Smooth muscle cell (in vitro differentiated cells): ENCODE measurements around the gene CD244. TPM values are rescaled to one million over a fixed set of nuclear protein-coding genes. Genes with fewer than 3 reads are reported as not detected.

ENCODE experiments used
- DNase-seq: peaks from one replicate; lab custom pipeline; 2025; ENCODE audit not compliant: unreplicated experiment; lab: John Stamatoyannopoulos, UW
- H2AFZ ChIP-seq: fragments of 200-600 bp; sonication (generic); 2 replicates; pipeline ENCODE4 v1.6.0; 2016; ENCODE audit warnings: antibody characterized with exemption, low read depth, mild to moderate bottlenecking
- H3F3A ChIP-seq: fragments of 200-600 bp; sonication (generic); 2 replicates; pipeline ENCODE4 v1.6.0; 2017; ENCODE audit warnings: antibody characterized with exemption, low read depth
- H3K27ac ChIP-seq: fragments of 200-600 bp; sonication (generic); 2 replicates; pipeline ENCODE4 v1.5.1; 2016; ENCODE audit warnings: low read depth, mild to moderate bottlenecking
- H3K27me3 ChIP-seq: fragments of 200-600 bp; sonication (generic); 2 replicates; pipeline ENCODE4 v1.6.1; 2016; ENCODE audit warnings: low read depth, mild to moderate bottlenecking
- H3K36me3 ChIP-seq: fragments of 200-600 bp; sonication (generic); 2 replicates; pipeline ENCODE4 v1.5.1; 2016; ENCODE audit warnings: low read depth
- H3K4me1 ChIP-seq: fragments of 200-600 bp; sonication (generic); 2 replicates; pipeline ENCODE4 v1.5.1; 2016; ENCODE audit warnings: low read depth
- H3K4me2 ChIP-seq: fragments of 200-600 bp; sonication (generic); 2 replicates; pipeline ENCODE4 v1.6.0; 2016; ENCODE audit warnings: mild to moderate bottlenecking
- H3K4me3 ChIP-seq: fragments of 200-600 bp; sonication (generic); 2 replicates; pipeline ENCODE4 v1.5.1; 2016; ENCODE audit warnings: mild to moderate bottlenecking
- H3K79me2 ChIP-seq: fragments of 200-600 bp; sonication (generic); 2 replicates; pipeline ENCODE4 v1.6.0; 2016; ENCODE audit warnings: low read depth, mild to moderate bottlenecking
- H3K9ac ChIP-seq: fragments of 200-600 bp; sonication (generic); 2 replicates; pipeline ENCODE4 v1.6.0; 2016; ENCODE audit warnings: low read depth
- H3K9me3 ChIP-seq: fragments of 200-600 bp; sonication (generic); replicated peaks from 2 replicates; pipeline ENCODE4 v1.5.1; 2016; ENCODE audit warnings: low read depth
- H4K20me1 ChIP-seq: fragments of 200-600 bp; sonication (generic); 2 replicates; pipeline ENCODE4 v1.6.0; 2016; ENCODE audit warnings: low read depth
- CTCF ChIP-seq: fragments of 200-600 bp; sonication (generic); IDR thresholded peaks from 2 replicates; pipeline ENCODE4 v1.5.1; 2017; ENCODE audit warnings: borderline replicate concordance, mild to moderate bottlenecking, antibody characterized with exemption; ENCODE audit not compliant: insufficient read depth, poor library complexity, severe bottlenecking
- WGBS: methylation state at CpG from one replicate; pipeline ENCODE4 v1.1.7; 2016; ENCODE audit warnings: low lambda C conversion rate; 5-methylcytosine and 5-hydroxymethylcytosine counted together
- polyA plus RNA-seq: library from polyadenylated mRNA; unstranded; fragments of >200 nt; fragmentation: Nextera tagmentation; extraction: Ambion mirVana; gene quantifications from 2 replicates; pipeline ENCODE4 v1.2.1, GENCODE V29; 2016
- total RNA-seq: library from RNA; depleted of rRNA; stranded (reverse); fragments of >200 nt; gene quantifications from 2 replicates; pipeline ENCODE4 v1.2.3, GENCODE V29; 2014

Gene CD244
- total and polyA plus RNA-seq, 2 experiments from 2014 or later, result 0.99 TPM; not detected in 1

GRCh38 chr1:160853014-160853413 lies 9.7 kb downstream of the CD244 start:
- Histone ChIP-seq H3K27me3 (no peaks in the 10 kb centered on the region), H3K9me3 (no peaks in the 10 kb centered on the region), H3K36me3 (no peaks in the 10 kb centered on the region), H3K9ac (no peak overlapping the region), H2AFZ (no peak overlapping the region), H3F3A (no peaks in the 10 kb centered on the region), H3K4me1 (no peaks in the 10 kb centered on the region), H3K4me3 (no peak overlapping the region), H3K27ac (no peak overlapping the region), H3K79me2 (no peaks in the 10 kb centered on the region), H4K20me1 (no peaks in the 10 kb centered on the region), H3K4me2 (no peak overlapping the region)
- TF ChIP-seq CTCF, result no peak
- DNase-seq, result no peak
- 83% methylated on average over 3 of the region's 3 CpGs for WGBS

GRCh38 chr1:160850993-160851392 lies 11.7 kb downstream of the CD244 start:
- TF ChIP-seq CTCF, result no peak
- WGBS, result 93% methylated on average over 8 of the region's 8 CpGs

GRCh38 chr1:160850541-160850940 lies 12.1 kb downstream of the CD244 start:
- no peak for DNase-seq
- H3K27ac ChIP-seq, result no peak overlapping the region
- H3K4me2 ChIP-seq, result no peak overlapping the region
- H3K9ac ChIP-seq, result no peak overlapping the region
- H2AFZ ChIP-seq, result no peak overlapping the region
- H3F3A ChIP-seq, result no peaks in the 10 kb centered on the region
- no peak overlapping the region for H3K4me3 ChIP-seq
- H3K79me2 ChIP-seq, result no peaks in the 10 kb centered on the region
- 83% methylated on average over 5 of the region's 5 CpGs for WGBS
- no peaks in the 10 kb centered on the region for H4K20me1 ChIP-seq
- no peaks in the 10 kb centered on the region for H3K9me3 ChIP-seq
- no peak for TF ChIP-seq CTCF
- H3K27me3 ChIP-seq, result no peaks in the 10 kb centered on the region
- H3K4me1 ChIP-seq, result no peaks in the 10 kb centered on the region
- H3K36me3 ChIP-seq, result no peaks in the 10 kb centered on the region

More at GRCh38 chr1:160850993-160851392, 11.7 kb downstream of the CD244 start:
- Histone ChIP-seq H4K20me1 (no peaks in the 10 kb centered on the region), H3F3A (no peaks in the 10 kb centered on the region), H3K36me3 (no peaks in the 10 kb centered on the region), H3K9ac (no peak overlapping the region), H3K27ac (no peak overlapping the region), H3K4me3 (no peak overlapping the region), H2AFZ (no peak overlapping the region), H3K4me1 (no peaks in the 10 kb centered on the region), H3K79me2 (no peaks in the 10 kb centered on the region), H3K27me3 (no peaks in the 10 kb centered on the region), H3K9me3 (no peaks in the 10 kb centered on the region), H3K4me2 (no peak overlapping the region)
- DNase-seq, result no peak

- 92% methylated on average over 12 of the region's 12 CpGs for WGBS
- H3K4me3 ChIP-seq, result no peak overlapping the region
Measured at GRCh38 chr1:160846281-160846680, 16.4 kb downstream of the CD244 start.

More at GRCh38 chr1:160846281-160846680, 16.4 kb downstream of the CD244 start:
- Histone ChIP-seq H3K4me1 (no peaks in the 10 kb centered on the region), H3K79me2 (no peaks in the 10 kb centered on the region), H3K9me3 (no peaks in the 10 kb centered on the region), H3K9ac (no peak overlapping the region), H3F3A (no peaks in the 10 kb centered on the region), H2AFZ (no peak overlapping the region), H3K27me3 (no peaks in the 10 kb centered on the region), H3K4me2 (no peak overlapping the region), H4K20me1 (no peaks in the 10 kb centered on the region), H3K36me3 (no peaks in the 10 kb centered on the region), H3K27ac (no peak overlapping the region)
- TF ChIP-seq CTCF, result no peak
- DNase-seq, result no peak
